ENCODE results near the gene TSEN54.

- TF ChIP-seq CTCF (IDR thresholded peaks at IDR 0.05; ENCODE audit: low read depth, low read length, poor library complexity, severe bottlenecking), result no peak
- TF ChIP-seq EZH2phosphoT487 (IDR thresholded peaks at IDR 0.05; ENCODE audit: borderline replicate concordance, low read length), result no peak
Measured at GRCh38 chr17:75568412-75569255, 52.3 kb downstream of the TSEN54 start.
